GM12878 (cell line): Measurements from ENCODE around the gene ZNF19. TPM values are rescaled to one million over a fixed set of nuclear protein-coding genes. Genes with fewer than 3 reads are reported as not detected.

Experiments used
- BMI1 ChIP-seq: fragments of 450-650 bp; IDR thresholded peaks from 2 replicates; pipeline ENCODE4 v1.6.1; 2016; ENCODE audit warnings: mild to moderate bottlenecking, moderate library complexity, borderline replicate concordance
- CEBPZ ChIP-seq: fragments of 150-350 bp; IDR thresholded peaks from 2 replicates; pipeline ENCODE4 v1.6.1; 2016; ENCODE audit warnings: low read depth, low read length
- NRF1 ChIP-seq: conservative IDR thresholded peaks from 2 replicates; pipeline ENCODE4 v1.6.1; 2011; ENCODE audit warnings: mild to moderate bottlenecking, low read depth, low read length, improper control_type of control experiment
- RCOR1 ChIP-seq: conservative IDR thresholded peaks from 2 replicates; pipeline ENCODE4 v1.6.1; 2012; ENCODE audit warnings: low read depth, low read length, improper control_type of control experiment
- ZNF687 ChIP-seq: fragments of 450-650 bp; IDR thresholded peaks from 2 replicates; pipeline ENCODE4 v1.6.1; 2017; ENCODE audit warnings: mild to moderate bottlenecking, moderate library complexity
- polyA plus RNA-seq, 11 experiments: library from polyadenylated mRNA; depleted of rRNA in 4 of 11; unstranded in 6 of 11; stranded (reverse) in 5 of 11; fragments of >200 nt; fragmentation: Nextera tagmentation in 4 of 11; fragmentation: Illumina TruSeq in 1 of 11; extraction: Ambion mirVana in 4 of 11; extraction: Trizol in 1 of 11; gene quantifications; 1 replicate in 1 of 11; 2 replicates in 10 of 11; pipeline versions ENCODE4 v1.2.1 to v1.2.3, GENCODE V29; 2011 to 2016; ENCODE audit warnings: inconsistent platforms in 2 of 11, missing spikeins in 2 of 11, low read depth in 1 of 11
- total RNA-seq, 4 experiments: library from RNA; depleted of rRNA in 3 of 4; stranded (reverse); fragments of >200 nt in 3 of 4; fragmentation: Illumina TruSeq in 1 of 4; extraction: Trizol in 1 of 4; gene quantifications; 2 replicates each; pipeline versions ENCODE4 v1.2.1 to v1.2.3, GENCODE V29; 2013 to 2021

Gene ZNF19
- total and polyA plus RNA-seq, 10 of the 15 experiments (the other 5 are each of a cell fraction or from before 2014, with no cell fraction given), result 1.0 to 3.3 (median 2.0) TPM

- no peak for TF ChIP-seq CEBPZ
- no peak for TF ChIP-seq ZNF687
- no peak for TF ChIP-seq RCOR1
- no peak for TF ChIP-seq BMI1
- TF ChIP-seq NRF1, result no peak
Measured at GRCh38 chr16:71491054-71491453, 1.9 kb upstream of the ZNF19 start (continued).
